GM04504 (cell line): ENCODE data around the gene PLS3.

Experiments
- DNase-seq: peaks from one replicate; pipeline ENCODE4 v3.0.0-alpha.2; 2012; ENCODE audit warnings: low read depth

The PLS3 gene

GRCh38 chrX:115693476-115693875, 132.5 kb downstream of the PLS3 start:
- no peak for DNase-seq

- no peak for DNase-seq
These were observed 133.1 kb downstream of the PLS3 start for GRCh38 chrX:115694028-115694427.

DNA sequence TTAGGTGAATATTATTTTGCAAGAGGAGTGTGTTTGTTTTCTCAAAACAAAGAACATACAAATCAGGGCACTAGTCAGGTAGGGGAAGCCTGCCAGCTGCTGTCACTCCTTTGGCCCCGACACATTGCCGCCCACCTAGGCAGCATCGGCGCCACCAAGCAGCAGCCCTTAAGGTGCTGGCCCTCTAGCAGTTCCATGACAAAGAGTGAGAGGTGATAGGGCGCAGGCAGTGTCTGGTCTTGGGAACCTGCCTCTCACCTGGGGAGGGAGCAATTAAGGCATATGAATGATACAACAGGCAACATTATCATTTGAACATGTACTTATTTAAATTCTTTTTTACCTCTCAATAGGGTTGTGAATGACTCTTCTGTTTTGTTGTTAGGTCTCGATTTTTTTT, 135.1 kb downstream of the PLS3 start:
- no peak for DNase-seq

DNA sequence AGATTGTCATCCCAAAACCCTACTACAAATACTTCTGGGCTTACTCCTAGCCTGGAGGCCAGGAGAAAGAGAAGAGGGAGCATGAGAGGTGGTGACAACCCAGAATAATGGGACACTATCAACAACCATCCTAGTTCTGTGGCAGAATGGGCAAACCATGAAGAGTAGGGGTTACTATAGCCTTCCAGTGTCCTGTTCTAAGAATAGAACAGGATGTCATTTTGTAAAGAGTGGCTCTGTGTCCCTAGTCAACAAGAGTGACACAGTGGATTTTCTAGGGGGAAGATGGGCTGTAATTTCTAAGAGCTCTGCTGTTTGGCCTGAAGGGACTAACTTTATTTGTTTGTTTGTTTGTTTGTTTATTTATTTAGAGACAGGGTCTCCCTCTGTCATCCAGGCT, 136.0 kb downstream of the PLS3 start:
- DNase-seq = no peak

DNA sequence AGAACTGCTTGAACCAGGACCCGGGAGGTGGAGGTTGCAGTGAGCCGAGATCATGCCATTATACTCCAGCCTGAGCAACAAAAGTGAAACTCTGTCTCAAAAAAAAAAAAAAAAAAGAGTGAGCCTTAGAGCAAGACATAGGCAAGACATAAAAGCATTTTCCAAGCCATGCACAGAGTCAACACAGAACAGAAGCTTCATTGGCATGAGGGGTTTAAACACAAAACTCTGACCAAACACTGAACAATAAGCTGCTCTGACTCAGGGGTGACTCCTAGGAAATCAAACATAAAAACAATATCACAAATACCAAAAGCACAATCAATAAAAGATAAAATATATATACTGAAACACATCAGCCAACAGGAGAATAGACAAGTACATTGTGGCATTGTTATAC, 136.8 kb downstream of the PLS3 start:
- DNase-seq = no peak
